ENCODE results near the gene SPSB1.
A peak's percentile ranks its signal among the peaks of the same experiment; 100 is the strongest.

The SPSB1 gene

GRCh38 chr1:9388335-9389180 lies 95.9 kb downstream of the SPSB1 start:
- no peak for DNase-seq (ENCODE audit: low read depth, low spot score)

DNA sequence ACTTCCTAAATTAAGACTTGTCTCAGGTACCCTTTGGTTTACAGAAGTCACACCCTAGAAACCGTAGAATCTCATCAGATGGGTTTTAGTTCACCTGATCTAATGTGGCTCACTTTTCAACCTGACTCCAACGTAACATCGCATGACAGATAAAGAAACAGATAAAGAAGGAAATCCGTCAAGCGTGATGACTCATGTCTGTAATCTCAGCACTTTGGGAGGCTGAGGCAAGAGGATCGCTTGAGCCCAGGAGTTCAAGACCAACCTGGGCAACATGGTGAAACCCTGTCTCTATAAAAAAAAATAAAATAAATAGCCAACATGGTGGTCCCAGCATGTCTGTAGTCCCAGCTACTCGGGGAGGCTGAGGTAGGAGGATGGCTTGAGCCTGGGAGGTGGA lies 97.3 kb downstream of the SPSB1 start:
- no peak for DNase-seq (ENCODE audit: low read depth, low spot score)

DNA sequence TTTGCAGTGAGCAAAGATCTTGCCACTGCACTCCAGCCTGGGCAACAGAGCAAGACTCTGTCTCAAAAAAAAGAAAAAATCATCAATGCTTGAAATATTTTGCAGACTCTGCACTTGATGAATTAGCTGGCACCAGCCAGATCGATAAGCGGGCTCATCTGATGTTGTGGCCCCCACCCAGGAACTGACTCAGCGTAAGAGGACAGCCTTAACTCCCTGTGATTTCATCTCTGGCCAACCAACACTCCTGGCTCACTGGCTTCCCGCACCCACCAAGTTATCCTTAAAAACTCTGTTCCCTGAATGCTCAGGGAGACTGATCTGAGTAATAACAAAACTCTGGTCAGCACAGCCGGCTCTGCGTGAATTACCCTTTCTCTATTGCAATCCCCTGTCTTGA lies 98.9 kb downstream of the SPSB1 start:
- no peak for DNase-seq (ENCODE audit: low read depth, low spot score)

DNA sequence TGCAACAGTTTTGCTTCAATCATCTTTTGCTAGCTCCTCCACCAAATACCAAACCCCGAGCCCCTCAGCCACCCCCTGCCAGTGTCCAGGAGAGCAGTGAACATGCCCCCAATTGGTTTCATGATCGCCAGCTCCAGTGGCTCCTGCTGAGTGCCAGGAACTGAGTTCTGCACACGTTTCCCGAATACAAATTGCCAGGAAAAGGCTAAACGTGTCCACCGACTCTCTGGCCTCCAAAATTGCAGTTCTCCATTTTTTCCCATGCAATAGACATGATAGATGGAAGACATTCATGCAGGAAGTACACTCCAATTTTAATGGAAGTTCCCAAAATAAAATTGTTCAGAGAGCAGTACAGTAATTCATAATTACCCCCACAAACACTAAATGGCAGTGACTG lies 101.3 kb downstream of the SPSB1 start:
- no peak for DNase-seq (ENCODE audit: low read depth, low spot score)

DNA sequence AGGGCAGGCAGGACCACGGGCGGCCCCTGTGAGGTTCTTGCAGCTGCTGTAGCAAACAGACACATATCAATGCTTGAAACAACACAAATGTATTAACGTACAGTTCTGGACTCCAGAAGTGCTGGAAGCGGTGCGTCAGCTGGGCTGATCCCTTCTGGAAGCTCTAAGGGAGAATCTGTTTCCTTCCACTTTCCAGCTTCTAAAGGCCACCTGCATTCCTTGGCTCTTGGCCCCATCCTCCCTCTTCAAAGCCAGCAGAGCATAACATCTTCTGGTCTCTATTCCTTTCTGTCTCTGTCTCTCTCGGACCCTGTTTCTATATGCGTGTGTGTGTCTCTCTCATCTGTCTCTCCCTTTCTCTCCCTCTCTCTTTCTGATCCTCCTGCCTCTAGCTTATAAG lies 102.3 kb downstream of the SPSB1 start:
- DNase-seq (ENCODE audit: low read depth, low spot score): no peak

DNA sequence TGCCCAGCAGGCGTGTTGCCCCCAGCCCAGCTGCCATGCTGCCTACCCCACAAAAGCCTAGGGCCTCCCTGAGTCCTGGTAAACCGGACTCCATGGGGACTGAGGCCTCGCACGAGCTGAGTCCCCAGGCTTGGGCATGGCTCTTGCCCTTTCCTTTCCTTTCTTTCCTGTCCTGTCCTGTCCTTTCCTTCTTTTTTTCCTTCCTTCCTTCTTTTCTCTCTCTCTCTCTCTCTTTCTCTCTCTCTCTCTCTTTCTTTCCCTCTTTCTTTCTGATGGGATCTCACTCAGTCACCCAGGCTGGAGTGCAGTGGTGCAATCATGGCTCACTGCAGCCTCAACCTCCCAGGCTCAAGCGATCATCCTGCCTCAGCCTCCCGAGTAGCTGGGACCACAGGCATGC lies 104.4 kb downstream of the SPSB1 start:
- no peak for DNase-seq (ENCODE audit: low read depth, low spot score)

- no peak for DNase-seq (ENCODE audit: low read depth, low spot score)
Measured at GRCh38 chr1:9397997-9398526, 105.4 kb downstream of the SPSB1 start.

- no peak for DNase-seq (ENCODE audit: low read depth, low spot score)
Measured at GRCh38 chr1:9399510-9400424, 107.1 kb downstream of the SPSB1 start.

GRCh38 chr1:9400425-9401079 lies 107.9 kb downstream of the SPSB1 start:
- no peak for DNase-seq (ENCODE audit: low read depth, low spot score)

- DNase-seq (ENCODE audit: low read depth, low spot score): no peak
Measured at GRCh38 chr1:9401080-9401453, 108.4 kb downstream of the SPSB1 start.

DNA sequence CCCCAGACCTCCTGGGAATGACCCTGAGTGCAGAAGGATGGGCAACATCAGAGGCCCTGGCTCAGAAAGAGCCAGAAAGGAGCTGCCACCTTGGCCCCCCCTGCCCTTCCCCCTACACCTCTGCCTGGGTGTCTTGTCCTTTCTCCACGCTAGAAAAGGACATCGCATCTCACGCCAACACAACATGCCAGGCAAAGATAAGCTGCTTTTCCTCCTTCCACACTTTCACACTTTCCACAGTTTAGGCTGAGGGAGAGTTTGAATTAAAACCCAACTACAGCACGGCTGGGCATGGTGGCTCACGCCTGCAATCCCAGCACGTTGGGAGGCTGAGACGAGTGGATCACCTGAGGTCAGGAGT lies 109.5 kb downstream of the SPSB1 start:
- no peak for DNase-seq (ENCODE audit: low read depth, low spot score)

GRCh38 chr1:9402717-9403225 lies 110.1 kb downstream of the SPSB1 start:
- DNase-seq (ENCODE audit: low read depth, low spot score): no peak

DNA sequence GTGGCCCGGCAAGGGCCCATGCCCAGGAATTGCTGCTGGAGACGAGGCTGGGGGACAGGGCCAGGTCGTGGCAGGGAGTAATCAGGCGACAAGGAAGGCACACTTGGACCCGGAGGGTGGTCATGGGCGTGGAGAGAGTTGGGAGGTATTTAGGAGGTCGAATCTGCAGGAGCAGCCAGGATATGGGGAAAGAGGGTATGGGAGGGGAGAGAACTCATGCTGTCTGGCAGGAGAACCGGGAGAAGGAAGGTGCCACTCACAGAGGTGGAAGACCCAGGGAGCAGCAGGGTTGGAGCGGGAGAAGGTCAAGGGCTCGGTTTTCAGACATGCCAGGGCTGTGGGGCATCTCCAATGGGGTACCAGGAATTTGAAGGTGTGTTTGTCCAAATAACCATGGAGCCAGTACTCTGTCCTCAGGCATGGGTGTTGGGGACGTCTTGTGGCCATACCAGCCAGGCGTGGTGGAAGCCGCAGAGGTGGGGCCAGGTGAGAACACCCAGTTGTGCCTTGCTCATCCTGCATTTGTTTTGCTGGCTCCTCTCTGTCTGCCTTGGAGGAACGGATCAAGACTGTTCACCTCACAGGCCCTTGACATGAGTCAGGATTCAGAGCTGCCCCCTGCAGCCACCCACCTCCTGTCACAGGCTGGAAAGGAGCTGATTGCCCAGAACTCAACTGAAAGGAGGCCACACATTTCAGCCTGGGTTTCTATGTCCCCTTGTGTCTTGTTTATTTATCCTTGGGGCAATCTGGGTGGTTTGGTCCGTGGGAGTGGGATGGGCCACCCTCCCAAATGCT lies 111.6 kb downstream of the SPSB1 start:
- DNase-seq (ENCODE audit: low read depth, low spot score): no peak

GRCh38 chr1:9406111-9406510 lies 113.4 kb downstream of the SPSB1 start:
- DNase-seq (ENCODE audit: low read depth, low spot score): no peak

GRCh38 chr1:9410737-9411297 lies 118.1 kb downstream of the SPSB1 start:
- no peak for DNase-seq (ENCODE audit: low read depth, low spot score)

DNA sequence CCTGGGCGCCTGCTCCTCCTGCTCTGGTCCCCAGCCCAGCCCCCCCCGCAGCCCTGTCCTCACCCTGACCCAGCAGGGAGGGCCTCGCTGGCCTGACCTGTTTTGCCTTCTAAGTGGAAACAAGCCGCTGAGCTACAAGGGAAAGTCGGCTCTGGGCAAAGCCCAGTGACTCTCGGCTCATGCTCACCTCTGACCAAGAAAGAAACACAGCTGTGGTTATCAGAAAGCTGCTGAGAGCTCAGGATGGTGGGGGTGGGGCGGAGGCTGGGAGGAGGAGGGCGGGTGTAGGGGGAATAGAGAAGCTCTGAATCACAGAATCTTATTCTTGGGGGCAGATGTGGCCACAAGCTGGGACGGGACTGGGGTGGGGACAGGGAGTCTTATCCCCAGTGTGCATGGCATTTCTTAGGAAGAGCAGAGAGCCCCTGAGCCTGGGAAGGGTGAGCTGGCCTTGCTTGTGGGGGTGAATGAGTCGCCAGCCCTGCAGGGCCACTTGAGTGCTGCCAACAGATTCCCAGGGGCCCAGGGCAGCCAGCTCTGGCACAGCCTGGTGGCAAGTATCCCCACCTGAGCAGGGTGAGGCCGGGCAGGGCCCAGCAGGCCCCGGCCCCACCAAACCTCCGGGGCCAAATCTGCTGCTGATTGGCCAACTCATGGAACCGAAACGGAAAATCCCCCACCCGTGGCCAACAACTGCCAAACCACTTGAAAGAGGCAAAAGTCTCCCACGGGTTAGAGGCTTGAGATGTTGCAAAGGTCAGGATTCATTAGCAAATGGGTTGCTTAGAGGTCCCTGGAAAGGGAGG lies 120.6 kb downstream of the SPSB1 start:
- peak; percentile 22 for DNase-seq (ENCODE audit: low read depth, low spot score)

GRCh38 chr1:9413877-9414213 lies 121.2 kb downstream of the SPSB1 start:
- DNase-seq (ENCODE audit: low read depth, low spot score): no peak

- no peak for DNase-seq (ENCODE audit: low read depth, low spot score)
Measured at GRCh38 chr1:9416506-9416905, 123.8 kb downstream of the SPSB1 start.

GRCh38 chr1:9416918-9417500 lies 124.3 kb downstream of the SPSB1 start:
- no peak for DNase-seq (ENCODE audit: low read depth, low spot score)

DNA sequence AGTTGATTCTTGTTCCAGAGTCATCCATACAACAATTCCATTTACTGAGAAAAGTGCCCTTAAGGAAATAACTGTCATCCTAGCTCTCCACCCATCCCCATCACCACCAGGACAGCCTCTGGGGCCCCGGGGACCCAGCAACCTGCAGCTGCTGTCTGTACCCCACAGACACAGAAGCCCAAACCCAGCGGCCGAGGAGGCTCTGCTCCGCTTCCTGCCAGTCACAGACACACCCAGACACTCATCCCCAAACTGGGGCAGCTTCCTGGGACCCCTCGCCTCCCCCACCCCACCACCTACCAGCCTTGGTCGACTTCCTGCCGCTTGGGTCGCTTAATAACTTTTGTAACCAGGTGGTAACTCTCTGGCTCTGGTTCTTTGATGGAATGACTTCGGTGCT lies 125.0 kb downstream of the SPSB1 start:
- no peak for DNase-seq (ENCODE audit: low read depth, low spot score)
